HepG2 (cell line): ENCODE measurements around the gene THADA. TPM values are rescaled to one million over a fixed set of nuclear protein-coding genes. Genes with fewer than 3 reads are reported as not detected.

Experiments used
- ATAC-seq: fragments of 200-7000 bp; cut with Tn5 transposase; 3 replicates; pipeline ENCODE4 v1.9.1; 2020; ENCODE audit warnings: mild to moderate bottlenecking, moderate library complexity
- BruUV-seq: library from RNA; stranded (reverse); fragments of 400-500 nt; replicated peaks from 2 replicates; lab custom pipeline; 2021; lab: Mats Ljungman, UMichigan
- CTCF ChIA-PET: fragments of 300-600 bp; formaldehyde crosslinking; extraction: SDS; loops from one replicate; lab custom pipeline; 2021; ENCODE audit warnings: low total read pairs, inconsistent platforms, low intra/inter-chr PET ratio; lab: Yijun Ruan, JAX
- POLR2A ChIA-PET: fragments of 350-600 bp; sonication (Branson Sonifier 250); formaldehyde crosslinking; loops from one replicate; lab custom pipeline; 2020; ENCODE audit warnings: antibody characterized with exemption, inconsistent platforms; lab: Yijun Ruan, JAX
- DNase-seq: peaks from one replicate; pipeline ENCODE4 v3.0.0-alpha.2; 2015; ENCODE audit warnings: low spot score
- FAIRE-seq: peaks from 3 replicates; lab custom pipeline; 2011; peaks lifted over from hg19 to GRCh38; lab: Jason Lieb, UNC
- H2AFZ ChIP-seq: one replicate; pipeline ENCODE4 v1.6.1; 2011; ENCODE audit warnings: low read length, inconsistent platforms
- H3K27ac ChIP-seq: fragments of 300-600 bp; 3 replicates; pipeline ENCODE4 v1.8.0; 2011; ENCODE audit warnings: mixed run types, mild to moderate bottlenecking, mixed read lengths, low read length, inconsistent platforms; ENCODE audit not compliant: insufficient read depth; ENCODE audit errors: extremely low read length
- H3K27me3 ChIP-seq, 2 experiments: fragments of 200-600 bp in 1 of 2; 2 replicates in 1 of 2; 3 replicates in 1 of 2; pipeline versions ENCODE4 v1.6.0 to v1.8.0; 2011; ENCODE audit warnings: low read length in 2 of 2, mild to moderate bottlenecking in 2 of 2, moderate library complexity in 2 of 2, inconsistent platforms in 1 of 2; ENCODE audit not compliant: insufficient read depth in 2 of 2, control insufficient read depth in 1 of 2
- H3K36me3 ChIP-seq, 2 experiments: fragments of 200-600 bp in 1 of 2; replicated peaks in 1 of 2; 2 replicates in 1 of 2; 3 replicates in 1 of 2; pipeline versions ENCODE4 v1.5.1 to v1.8.0; 2011; ENCODE audit warnings: low read length in 2 of 2, inconsistent platforms in 1 of 2; ENCODE audit not compliant: insufficient read depth in 2 of 2, control insufficient read depth in 1 of 2
- H3K4me1 ChIP-seq: 2 replicates; pipeline ENCODE4 v1.5.1; 2012; ENCODE audit warnings: low read length, inconsistent platforms; ENCODE audit not compliant: insufficient read depth
- H3K4me2 ChIP-seq: 2 replicates; pipeline ENCODE4 v1.6.0; 2011; ENCODE audit warnings: low read depth, low read length, inconsistent platforms
- H3K4me3 ChIP-seq, 3 experiments: fragments of 200-600 bp in 1 of 3; sonication (generic), shearing (Covaris generic) in 1 of 3; replicated peaks in 1 of 3; 2 replicates each; pipeline ENCODE4 v1.5.1; 2011 to 2016; ENCODE audit warnings: low read length in 3 of 3, inconsistent platforms in 2 of 3, low read depth in 2 of 3, mild to moderate bottlenecking in 2 of 3, control low read depth in 1 of 3, mixed read lengths in 1 of 3; ENCODE audit not compliant: insufficient read depth in 1 of 3
- H3K79me2 ChIP-seq: one replicate; pipeline ENCODE4 v1.6.1; 2011; ENCODE audit warnings: low read length, inconsistent platforms; ENCODE audit not compliant: insufficient read depth
- H3K9ac ChIP-seq: 2 replicates; pipeline ENCODE4 v1.6.0; 2011; ENCODE audit warnings: mild to moderate bottlenecking, low read depth, low read length, inconsistent platforms; ENCODE audit not compliant: insufficient read depth
- H3K9me3 ChIP-seq: 2 replicates; pipeline ENCODE4 v1.5.1; 2012; ENCODE audit warnings: mild to moderate bottlenecking, low read length
- H4K20me1 ChIP-seq: 2 replicates; pipeline ENCODE4 v1.6.0; 2011; ENCODE audit warnings: inconsistent platforms, mild to moderate bottlenecking, low read length, moderate library complexity; ENCODE audit not compliant: insufficient read depth
- CREB1 ChIP-seq, 2 experiments: fragments of 450-650 bp in 1 of 2; IDR thresholded peaks; 2 replicates each; pipeline ENCODE4 v1.6.1; 2016 to 2017; ENCODE audit warnings: control low read depth in 1 of 2, mild to moderate bottlenecking in 1 of 2, missing compliant biosample characterization in 1 of 2, missing genetic modification characterization in 1 of 2
- FIP1L1 ChIP-seq: fragments of 200-400 bp; formaldehyde crosslinking; IDR thresholded peaks from 2 replicates; pipeline ENCODE4 v1.6.1; 2018; ENCODE audit warnings: low read depth, mild to moderate bottlenecking, low read length, moderate library complexity, borderline replicate concordance; ENCODE audit not compliant: insufficient read depth
- FOSL1 ChIP-seq: sonication (generic); formaldehyde crosslinking; IDR thresholded peaks from 2 replicates; pipeline ENCODE4 v1.9.0; 2021; ENCODE audit warnings: missing genetic modification reagents, borderline replicate concordance
- GTF2F1 ChIP-seq: fragments of 150-350 bp; IDR thresholded peaks from 2 replicates; pipeline ENCODE4 v1.6.1; 2014; ENCODE audit warnings: low read length
- HOXA9 ChIP-seq: sonication (generic); formaldehyde crosslinking; IDR thresholded peaks from 2 replicates; pipeline ENCODE4 v1.8.1; 2022; ENCODE audit warnings: missing genetic modification reagents, mild to moderate bottlenecking, moderate library complexity, borderline replicate concordance
- IKZF5 ChIP-seq: IDR thresholded peaks from 2 replicates; pipeline ENCODE4 v1.6.1; 2018; ENCODE audit warnings: missing genetic modification reagents, mild to moderate bottlenecking, missing compliant biosample characterization
- NCOA5 ChIP-seq: sonication (generic); formaldehyde crosslinking; IDR thresholded peaks from 2 replicates; pipeline ENCODE4 v1.4.0; 2020; ENCODE audit warnings: missing genetic modification reagents
- POLR2A ChIP-seq, 2 experiments: IDR thresholded peaks; 2 replicates each; pipeline ENCODE4 v1.6.1; 2011; ENCODE audit warnings: low read depth in 2 of 2, low read length in 2 of 2, mild to moderate bottlenecking in 1 of 2, moderate library complexity in 1 of 2; ENCODE audit not compliant: insufficient read depth in 1 of 2
- SRSF1 ChIP-seq: fragments of 200-400 bp; formaldehyde crosslinking; optimal IDR thresholded peaks from 2 replicates; pipeline ENCODE3; 2017; ENCODE audit warnings: mild to moderate bottlenecking, low read depth, low read length, moderate library complexity
- ZNF337 ChIP-seq: sonication (generic); formaldehyde crosslinking; IDR thresholded peaks from 2 replicates; pipeline ENCODE4 v1.5.1; 2020; ENCODE audit warnings: missing genetic modification reagents, low read depth, mild to moderate bottlenecking, borderline replicate concordance
- ZNF343 ChIP-seq: sonication (generic); formaldehyde crosslinking; IDR thresholded peaks from 2 replicates; pipeline ENCODE4 v1.4.0; 2020; ENCODE audit warnings: mild to moderate bottlenecking, missing genetic modification reagents
- ZNF503 ChIP-seq: sonication (generic); formaldehyde crosslinking; IDR thresholded peaks from 2 replicates; pipeline ENCODE4 v1.4.0; 2020; ENCODE audit warnings: missing genetic modification reagents
- ZNF543 ChIP-seq: sonication (generic); formaldehyde crosslinking; IDR thresholded peaks from 2 replicates; pipeline ENCODE4 v1.4.0; 2020; ENCODE audit warnings: mild to moderate bottlenecking, missing genetic modification reagents
- ZNF589 ChIP-seq: sonication (generic); formaldehyde crosslinking; conservative IDR thresholded peaks from 2 replicates; pipeline ENCODE4 v1.8.0; 2022; ENCODE audit warnings: mild to moderate bottlenecking, moderate library complexity, missing genetic modification reagents
- ZNF607 ChIP-seq: sonication (generic); formaldehyde crosslinking; IDR thresholded peaks from 2 replicates; pipeline ENCODE4 v1.5.1; 2020; ENCODE audit warnings: missing genetic modification reagents, mild to moderate bottlenecking, borderline replicate concordance
- ZNF619 ChIP-seq: sonication (generic); formaldehyde crosslinking; IDR thresholded peaks from 2 replicates; pipeline ENCODE4 v1.4.0; 2020; ENCODE audit warnings: mild to moderate bottlenecking, missing genetic modification reagents
- ZNF841 ChIP-seq: sonication (generic); formaldehyde crosslinking; IDR thresholded peaks from 2 replicates; pipeline ENCODE4 v1.8.1; 2023; ENCODE audit warnings: missing genetic modification reagents, borderline replicate concordance
- WGBS: methylation state at CpG from one replicate; pipeline ENCODE4 v1.1.6; 2017; ENCODE audit warnings: low lambda C conversion rate; 5-methylcytosine and 5-hydroxymethylcytosine counted together
- in situ Hi-C: cut with HindIII; loops from 2 replicates; pipeline ENCODE4 v1.10.0; 2017; ENCODE audit warnings: low pct_unique_long_range_greater_than_20kb; ENCODE audit not compliant: extremely low pct_ligation_motif_present
- intact Hi-C: fragments of 100-400 bp; cut with micrococcal nuclease; formaldehyde crosslinking; loops from one replicate; pipeline ENCODE4 v1.10.0; 2022; ENCODE audit not compliant: unreplicated experiment
- polyA plus RNA-seq, 8 experiments: library from polyadenylated mRNA; depleted of rRNA in 3 of 8; stranded (reverse) in 7 of 8; unstranded in 1 of 8; fragments of >200 nt; fragmentation: Illumina TruSeq in 4 of 8; extraction: Trizol in 4 of 8; gene quantifications; 2 replicates each; pipeline versions ENCODE4 v1.2.1 to v1.2.3, GENCODE V29; 2011 to 2016; ENCODE audit warnings: low read depth in 4 of 8, missing spikeins in 1 of 8, mixed read lengths in 1 of 8; ENCODE audit not compliant: insufficient read depth in 1 of 8
- total RNA-seq, 5 experiments: library from RNA; depleted of rRNA; stranded (reverse); fragments of >200 nt; fragmentation: Illumina TruSeq; extraction: Trizol; gene quantifications; 2 replicates each; pipeline ENCODE4 v1.2.3, GENCODE V29; 2016; ENCODE audit warnings: low read depth in 1 of 5
- TF ChIP-seq, protein P1 (sequence below): sonication (generic); formaldehyde crosslinking; IDR thresholded peaks from 2 replicates; pipeline ENCODE4 v1.4.0; 2020; ENCODE audit warnings: mild to moderate bottlenecking, missing genetic modification reagents
- TF ChIP-seq, protein P2 (sequence below): sonication (generic); formaldehyde crosslinking; IDR thresholded peaks from 2 replicates; pipeline ENCODE4 v1.9.0; 2021; ENCODE audit warnings: missing genetic modification reagents, borderline replicate concordance

THADA gene
- total and polyA plus RNA-seq, 2 of the 13 experiments (the other 11 are each of a cell fraction or from before 2014, with no cell fraction given), result 12.7 to 21.7 TPM

GRCh38 chr2:43226558-43226954 lies 369.3 kb downstream of the THADA start, which contains the start of gene ZFP36L2:
TSS of gene ZFP36L2 (minus strand) at chr2:43226606. CDS start at chr2:43226315, 291 bp downstream.
- Histone ChIP-seq H3K4me2 (peak within 1 kb of the TSS; percentile 99), H3K27me3 (no peaks in the 10 kb centered on the region), H3K36me3 (peaks cover 3 to 21% of the 10 kb centered on the region in 2 experiments), H3K9me3 (no peaks in the 10 kb centered on the region), H2AFZ (no peak within 1 kb of the TSS), H3K79me2 (peaks cover 49% of the 10 kb centered on the region), H3K27ac (peak within 1 kb of the TSS; percentile 95), H4K20me1 (peaks cover 39% of the 10 kb centered on the region), H3K9ac (peak within 1 kb of the TSS; percentile 96), H3K4me3 (peak within 1 kb of the TSS; percentile 80 to 97 (median 89)), H3K4me1 (peaks cover 54% of the 10 kb centered on the region)
- DNase-seq, result peak; percentile 92
- ChIA-PET POLR2A (interaction anchor here (0.7 to 13.7 kb wide), 79 partner anchors 8 to 434 kb away, joined by 3 to 324 read pairs (median 6); partner anchors contain the start of gene HAAO), CTCF (interaction anchor here (2.3 to 4.9 kb wide), 2 partner anchors 95 to 99 kb away, joined by 7 to 34 read pairs; no protein-coding TSS in a partner anchor)
- in situ Hi-C loops, result loop anchor here (5.0 to 10.0 kb wide), 6 partner anchors 62 to 399 kb away; no protein-coding TSS in a partner anchor
- 1% methylated on average over 42 of the region's 58 CpGs for WGBS
- BruUV-seq, result no TSS peak
- peak; percentile 63 for ATAC-seq
- intact Hi-C loops, result loop anchor here (1.0 to 5.0 kb wide), 3 partner anchors 204 to 316 kb away; no protein-coding TSS in a partner anchor
- no peak for FAIRE-seq
- TF ChIP-seq NCOA5 (CRISPR knock-in tag), result no peak
- no peak for TF ChIP-seq FIP1L1
- no peak for TF ChIP-seq ZNF343
- TF ChIP-seq GTF2F1, result peak; percentile 32
- no peak; the same call in 1 of the 2 replicates for TF ChIP-seq ZNF543 (CRISPR knock-in tag)
- no peak; the same call in 1 of the 2 replicates for TF ChIP-seq ZNF619 (CRISPR knock-in tag)
- 0 out of 2 replicates have a peak, but pooled peaks have one; percentile 71 for TF ChIP-seq ZNF841
- peak; percentile 33; the same call in 1 of the 2 replicates for TF ChIP-seq FOSL1 (CRISPR knock-in tag)
- TF ChIP-seq ZNF607 (CRISPR knock-in tag), result no peak
- TF ChIP-seq, protein P1, sequence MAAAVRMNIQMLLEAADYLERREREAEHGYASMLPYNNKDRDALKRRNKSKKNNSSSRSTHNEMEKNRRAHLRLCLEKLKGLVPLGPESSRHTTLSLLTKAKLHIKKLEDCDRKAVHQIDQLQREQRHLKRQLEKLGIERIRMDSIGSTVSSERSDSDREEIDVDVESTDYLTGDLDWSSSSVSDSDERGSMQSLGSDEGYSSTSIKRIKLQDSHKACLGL (CRISPR knock-in tag), result no peak
- peak; percentile 69 for TF ChIP-seq SRSF1
- TF ChIP-seq, protein P2, sequence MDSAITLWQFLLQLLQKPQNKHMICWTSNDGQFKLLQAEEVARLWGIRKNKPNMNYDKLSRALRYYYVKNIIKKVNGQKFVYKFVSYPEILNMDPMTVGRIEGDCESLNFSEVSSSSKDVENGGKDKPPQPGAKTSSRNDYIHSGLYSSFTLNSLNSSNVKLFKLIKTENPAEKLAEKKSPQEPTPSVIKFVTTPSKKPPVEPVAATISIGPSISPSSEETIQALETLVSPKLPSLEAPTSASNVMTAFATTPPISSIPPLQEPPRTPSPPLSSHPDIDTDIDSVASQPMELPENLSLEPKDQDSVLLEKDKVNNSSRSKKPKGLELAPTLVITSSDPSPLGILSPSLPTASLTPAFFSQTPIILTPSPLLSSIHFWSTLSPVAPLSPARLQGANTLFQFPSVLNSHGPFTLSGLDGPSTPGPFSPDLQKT (CRISPR knock-in tag), result no peak
- TF ChIP-seq HOXA9 (CRISPR knock-in tag), result peak; percentile 9; the same call in 1 of the 2 replicates
- peak; percentile 45; the same call in 1 of the 2 replicates for TF ChIP-seq ZNF589
- no peak; the same call in 1 of the 2 replicates for TF ChIP-seq IKZF5 (CRISPR knock-in tag)
- TF ChIP-seq ZNF337, result no peak
- peak in 1 of 2 experiments; percentile 98; a peak in 2 of 4 replicates for TF ChIP-seq POLR2A (IDR thresholded peaks at IDR 0.05; ENCODE audit: insufficient read depth in 1 of 2, low read depth in 2 of 2, low read length in 2 of 2)
- TF ChIP-seq CREB1 (IDR thresholded peaks at IDR 0.05), result peak; percentile 67; the same call in 1 of the 2 replicates
- TF ChIP-seq CREB1 (CRISPR knock-in tag; IDR thresholded peaks at IDR 0.05), result no peak
- TF ChIP-seq ZNF503 (CRISPR knock-in tag), result peak; percentile 61; the same call in 1 of the 2 replicates
